ENCODE results near the gene SULF2.
A peak's percentile ranks its signal among the peaks of the same experiment; 100 is the strongest.

The SULF2 gene

GRCh38 chr20:47768016-47768824, 17.1 kb downstream of the SULF2 start:
- no peak for TF ChIP-seq CTCF (conservative IDR thresholded peaks at IDR 0.05; ENCODE audit: control insufficient read depth, insufficient read depth, low read depth, low read length)
- H3K4me3 ChIP-seq (ENCODE audit: control insufficient read depth, low read depth, low read length), result no peak overlapping the region
- no peak for DNase-seq (ENCODE audit: low read depth)

- no peak for TF ChIP-seq CTCF (conservative IDR thresholded peaks at IDR 0.05; ENCODE audit: control insufficient read depth, insufficient read depth, low read depth, low read length)
- no peak for DNase-seq (ENCODE audit: low read depth)
- no peak overlapping the region for H3K4me3 ChIP-seq (ENCODE audit: control insufficient read depth, low read depth, low read length)
Measured at GRCh38 chr20:47765691-47766594, 19.3 kb downstream of the SULF2 start.

- TF ChIP-seq CTCF (conservative IDR thresholded peaks at IDR 0.05; ENCODE audit: control insufficient read depth, insufficient read depth, low read depth, low read length), result no peak
- H3K4me3 ChIP-seq (ENCODE audit: control insufficient read depth, low read depth, low read length), result no peak overlapping the region
- DNase-seq (ENCODE audit: low read depth), result no peak
Measured at GRCh38 chr20:47765271-47765670, 20.0 kb downstream of the SULF2 start.

GRCh38 chr20:47764154-47764733, 21.0 kb downstream of the SULF2 start:
- H3K4me3 ChIP-seq (ENCODE audit: control insufficient read depth, low read depth, low read length), result no peak overlapping the region
- no peak for DNase-seq (ENCODE audit: low read depth)
- no peak for TF ChIP-seq CTCF (conservative IDR thresholded peaks at IDR 0.05; ENCODE audit: control insufficient read depth, insufficient read depth, low read depth, low read length)

- DNase-seq (ENCODE audit: low read depth), result peak; percentile 19
- H3K4me3 ChIP-seq (ENCODE audit: control insufficient read depth, low read depth, low read length), result no peak overlapping the region
- no peak for TF ChIP-seq CTCF (conservative IDR thresholded peaks at IDR 0.05; ENCODE audit: control insufficient read depth, insufficient read depth, low read depth, low read length)
Measured at GRCh38 chr20:47762699-47763268, 22.5 kb downstream of the SULF2 start.

- no peak for DNase-seq (ENCODE audit: low read depth)
- no peak for TF ChIP-seq CTCF (conservative IDR thresholded peaks at IDR 0.05; ENCODE audit: control insufficient read depth, insufficient read depth, low read depth, low read length)
- no peak overlapping the region for H3K4me3 ChIP-seq (ENCODE audit: control insufficient read depth, low read depth, low read length)
Measured at GRCh38 chr20:47761482-47762047, 23.7 kb downstream of the SULF2 start.
